Measurements from ENCODE around the gene MPZL3. TPM values are rescaled to one million over a fixed set of nuclear protein-coding genes. Genes with fewer than 3 reads are reported as not detected.

The MPZL3 gene
- total and polyA plus RNA-seq, 8 donors = 0.45 to 20.0 (median 5.0) TPM

DNA sequence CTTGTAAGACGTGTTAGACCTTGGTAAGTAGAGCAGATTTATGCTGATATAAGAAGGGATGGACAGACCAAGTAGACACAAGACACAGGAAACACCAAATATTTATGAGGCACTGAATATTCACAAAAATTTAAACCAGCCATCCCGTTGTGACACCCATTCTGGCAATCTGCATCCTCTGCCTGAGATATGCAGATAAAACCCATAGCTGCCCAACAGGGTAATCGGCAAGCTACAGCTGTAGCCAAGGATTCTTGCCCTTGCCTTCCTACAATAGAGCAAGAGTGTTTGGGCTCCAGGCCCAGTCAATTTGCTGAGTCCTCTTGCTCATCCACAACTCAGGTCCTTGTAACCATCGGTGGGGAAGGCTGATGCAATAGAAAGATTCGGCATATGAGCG is 30.4 kb upstream of the MPZL3 start:
- peaks cover 0 to 3% (median 0%) of the 10 kb centered on the region in 4 donors for H3K4me1 ChIP-seq
- TF ChIP-seq, protein P1, sequence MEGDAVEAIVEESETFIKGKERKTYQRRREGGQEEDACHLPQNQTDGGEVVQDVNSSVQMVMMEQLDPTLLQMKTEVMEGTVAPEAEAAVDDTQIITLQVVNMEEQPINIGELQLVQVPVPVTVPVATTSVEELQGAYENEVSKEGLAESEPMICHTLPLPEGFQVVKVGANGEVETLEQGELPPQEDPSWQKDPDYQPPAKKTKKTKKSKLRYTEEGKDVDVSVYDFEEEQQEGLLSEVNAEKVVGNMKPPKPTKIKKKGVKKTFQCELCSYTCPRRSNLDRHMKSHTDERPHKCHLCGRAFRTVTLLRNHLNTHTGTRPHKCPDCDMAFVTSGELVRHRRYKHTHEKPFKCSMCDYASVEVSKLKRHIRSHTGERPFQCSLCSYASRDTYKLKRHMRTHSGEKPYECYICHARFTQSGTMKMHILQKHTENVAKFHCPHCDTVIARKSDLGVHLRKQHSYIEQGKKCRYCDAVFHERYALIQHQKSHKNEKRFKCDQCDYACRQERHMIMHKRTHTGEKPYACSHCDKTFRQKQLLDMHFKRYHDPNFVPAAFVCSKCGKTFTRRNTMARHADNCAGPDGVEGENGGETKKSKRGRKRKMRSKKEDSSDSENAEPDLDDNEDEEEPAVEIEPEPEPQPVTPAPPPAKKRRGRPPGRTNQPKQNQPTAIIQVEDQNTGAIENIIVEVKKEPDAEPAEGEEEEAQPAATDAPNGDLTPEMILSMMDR (IDR thresholded peaks at IDR 0.05) = no peak
- TF ChIP-seq POLR2AphosphoS5 (IDR thresholded peaks at IDR 0.05) (no peak), EP300 (IDR thresholded peaks at IDR 0.05) (no peak), POLR2A (IDR thresholded peaks at IDR 0.05) (no peak)
- no peak for DNase-seq
- H3K9me3 ChIP-seq = no peaks in the 10 kb centered on the region
- 74 to 89% (median 79%) methylated on average over 6 of the region's 6 CpGs for WGBS, 5 donors
- H3K27me3 ChIP-seq = no peaks in the 10 kb centered on the region
- H3K4me3 ChIP-seq = no peak overlapping the region
- H3K36me3 ChIP-seq = no peaks in the 10 kb centered on the region
- intact Hi-C loops (cut with DNase I; ENCODE audit: low total_unique reads) = no loop called here
- no peak overlapping the region for H3K27ac ChIP-seq

DNA sequence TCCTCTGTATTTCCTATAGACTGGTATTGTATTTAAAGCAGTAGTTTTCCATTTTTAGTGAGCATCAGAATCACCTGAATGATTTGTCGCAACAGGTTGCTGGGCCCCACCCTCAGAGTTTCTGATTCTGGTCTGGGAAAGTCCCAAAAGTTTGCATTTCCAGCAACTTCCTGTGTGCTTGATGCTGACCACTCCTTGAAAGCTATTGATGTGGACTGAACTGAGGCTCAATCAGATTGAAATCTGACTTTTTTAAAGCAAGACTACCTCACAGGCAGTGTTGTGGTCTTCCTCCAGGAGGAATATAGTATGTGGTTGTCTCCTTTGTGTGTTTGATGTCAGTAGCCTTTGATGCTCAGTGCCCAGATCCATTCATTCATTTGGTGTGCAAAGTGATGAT is 29.1 kb upstream of the MPZL3 start:
- H3K27me3 ChIP-seq = no peaks in the 10 kb centered on the region
- intact Hi-C loops (cut with DNase I; ENCODE audit: low total_unique reads) = no loop called here
- DNase-seq = no peak
- WGBS, 5 donors = 75 to 88% (median 81%) methylated on average over 1 of the region's 1 CpG
- no peaks in the 10 kb centered on the region for H3K9me3 ChIP-seq
- peaks cover 0 to 16% (median 3%) of the 10 kb centered on the region in 4 donors for H3K4me1 ChIP-seq
- no peak overlapping the region for H3K4me3 ChIP-seq
- TF ChIP-seq POLR2AphosphoS5 (IDR thresholded peaks at IDR 0.05) = no peak
- TF ChIP-seq, protein P1 (IDR thresholded peaks at IDR 0.05) = no peak
- TF ChIP-seq EP300 (IDR thresholded peaks at IDR 0.05) = no peak
- TF ChIP-seq POLR2A (IDR thresholded peaks at IDR 0.05) = no peak
- no peaks in the 10 kb centered on the region for H3K36me3 ChIP-seq
- no peak overlapping the region for H3K27ac ChIP-seq

DNA sequence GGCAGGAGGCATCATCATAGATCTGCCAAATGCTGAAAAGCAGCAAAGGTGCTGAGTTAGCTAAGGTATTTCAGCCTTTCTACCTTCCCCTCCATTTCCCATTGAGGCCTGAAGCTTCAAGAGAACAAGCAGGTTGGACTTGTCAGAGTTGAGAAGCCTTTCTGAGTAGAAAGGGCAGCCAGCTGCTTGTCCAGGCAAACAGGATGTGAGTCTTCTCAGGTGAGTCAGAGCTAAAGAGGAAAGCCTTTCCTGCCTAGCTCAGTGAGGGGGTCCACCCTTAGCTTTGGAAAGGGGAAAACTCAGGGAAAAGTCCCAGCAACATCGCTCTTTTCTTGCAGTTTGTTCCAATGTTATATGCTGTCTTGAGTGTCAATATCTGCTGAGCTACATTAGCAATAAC is 25.1 kb upstream of the MPZL3 start:
- no peak overlapping the region for H3K4me3 ChIP-seq
- H3K9me3 ChIP-seq = no peaks in the 10 kb centered on the region
- WGBS, 5 donors = 73 to 88% (median 85%) methylated on average over 1 of the region's 1 CpG
- peak overlapping the region; percentile 16 to 86 (median 47) for H3K27ac ChIP-seq
- peaks cover 0 to 14% (median 0%) of the 10 kb centered on the region in 3 donors for H3K27me3 ChIP-seq
- peak; percentile 41 to 69 for DNase-seq
- TF ChIP-seq POLR2AphosphoS5 (IDR thresholded peaks at IDR 0.05) = peak in 2 of 3 donors; percentile 51 to 60
- no peak for TF ChIP-seq EP300 (IDR thresholded peaks at IDR 0.05)
- intact Hi-C loops (cut with DNase I; ENCODE audit: low total_unique reads) = no loop called here
- H3K4me1 ChIP-seq = peaks cover 5 to 45% (median 23%) of the 10 kb centered on the region in 4 donors
- no peaks in the 10 kb centered on the region for H3K36me3 ChIP-seq

DNA sequence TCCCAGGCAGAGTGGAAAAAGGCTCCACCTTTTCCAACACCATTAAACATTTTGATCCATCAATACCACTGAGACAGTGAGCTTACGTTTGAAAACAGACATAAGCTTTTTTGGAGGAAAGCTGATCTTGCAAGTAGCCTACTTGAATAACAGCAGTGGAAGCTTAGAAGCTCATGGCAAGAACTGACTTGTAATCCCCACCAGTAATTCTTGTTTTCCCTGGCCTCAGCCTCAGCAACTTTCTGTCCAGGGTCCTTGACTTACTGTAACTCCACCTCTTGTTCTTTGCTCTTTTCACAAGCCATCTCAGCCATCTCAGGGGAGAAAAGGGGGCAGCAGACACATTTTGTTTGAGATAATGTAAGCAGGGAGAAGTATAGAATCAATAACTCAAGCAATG is 24.3 kb upstream of the MPZL3 start:
- H3K9me3 ChIP-seq = no peaks in the 10 kb centered on the region
- intact Hi-C loops (cut with DNase I; ENCODE audit: low total_unique reads) = no loop called here
- H3K4me1 ChIP-seq = peaks cover 5 to 45% (median 27%) of the 10 kb centered on the region in 4 donors
- WGBS, 5 donors = 57 to 76% (median 70%) methylated on average over 1 of the region's 1 CpG
- no peak overlapping the region for H3K4me3 ChIP-seq
- TF ChIP-seq POLR2AphosphoS5 (IDR thresholded peaks at IDR 0.05) (no peak), POLR2A (IDR thresholded peaks at IDR 0.05) (no peak)
- peaks cover 0 to 14% (median 0%) of the 10 kb centered on the region in 3 donors for H3K27me3 ChIP-seq
- H3K36me3 ChIP-seq = no peaks in the 10 kb centered on the region
- no peak for DNase-seq
- H3K27ac ChIP-seq = peak overlapping the region in 3 of 5 donors; percentile 13 to 86 (median 67)

DNA sequence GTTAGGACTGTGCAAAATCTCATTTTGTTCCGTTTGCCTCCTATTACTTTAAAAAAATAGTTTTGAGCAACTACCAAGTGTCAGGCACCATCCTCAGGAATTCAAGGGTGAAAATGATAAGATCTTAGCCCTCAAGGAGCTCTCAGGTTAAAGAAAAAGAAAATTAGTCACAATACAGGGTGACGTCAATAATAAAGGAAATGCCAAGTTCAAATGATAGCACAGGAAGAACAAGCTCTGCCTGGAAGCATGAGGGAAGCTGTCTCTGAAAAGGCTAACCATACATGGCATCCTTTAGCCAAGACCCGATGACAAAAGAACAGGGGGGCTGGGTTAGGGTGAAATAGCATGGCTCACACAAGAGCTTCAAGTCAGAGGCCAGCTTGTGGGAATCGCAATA is 23.0 kb upstream of the MPZL3 start:
- peaks cover 5 to 45% (median 28%) of the 10 kb centered on the region in 4 donors for H3K4me1 ChIP-seq
- H3K27ac ChIP-seq = peak overlapping the region; percentile 60 to 86 (median 69)
- no peaks in the 10 kb centered on the region for H3K9me3 ChIP-seq
- no peak for DNase-seq
- no peak for TF ChIP-seq EP300 (IDR thresholded peaks at IDR 0.05)
- peak in 2 of 3 donors; percentile 18 to 28 for TF ChIP-seq POLR2AphosphoS5 (IDR thresholded peaks at IDR 0.05)
- H3K27me3 ChIP-seq = peaks cover 0 to 14% (median 0%) of the 10 kb centered on the region in 3 donors
- intact Hi-C loops (cut with DNase I; ENCODE audit: low total_unique reads) = no loop called here
- no peak overlapping the region for H3K4me3 ChIP-seq
- H3K36me3 ChIP-seq = no peaks in the 10 kb centered on the region
- WGBS, 5 donors = 50 to 71% (median 57%) methylated on average over 4 of the region's 4 CpGs

DNA sequence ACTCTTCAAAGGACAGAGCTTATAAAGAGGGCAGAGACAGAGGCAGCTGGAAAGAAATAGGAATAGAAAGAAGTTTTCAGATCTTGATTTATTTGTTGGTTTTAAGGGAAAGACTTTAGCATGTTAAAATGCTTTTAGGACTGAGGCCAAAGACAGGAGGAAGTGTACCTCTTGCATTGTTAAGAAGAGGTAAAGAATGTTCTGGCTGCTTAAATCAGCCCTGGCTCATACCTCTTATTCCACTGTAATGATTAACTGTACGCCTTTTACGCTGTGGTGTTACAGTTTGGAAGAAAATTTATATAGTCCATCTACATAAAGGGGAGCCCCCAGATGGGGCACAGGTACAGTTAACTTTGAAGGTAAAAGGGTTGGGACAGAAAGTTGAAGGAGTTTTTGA is 22.0 kb upstream of the MPZL3 start:
- no peaks in the 10 kb centered on the region for H3K36me3 ChIP-seq
- 26 to 38% (median 34%) methylated on average over 2 of the region's 2 CpGs for WGBS, 5 donors
- peak overlapping the region; percentile 67 to 86 (median 73) for H3K27ac ChIP-seq
- H3K4me1 ChIP-seq = peaks cover 5 to 45% (median 28%) of the 10 kb centered on the region in 4 donors
- no peak overlapping the region for H3K4me3 ChIP-seq
- TF ChIP-seq EP300 (IDR thresholded peaks at IDR 0.05) = no peak
- TF ChIP-seq, protein P1 (IDR thresholded peaks at IDR 0.05) = no peak
- peak in 1 of 3 donors; percentile 55 for TF ChIP-seq POLR2AphosphoS5 (IDR thresholded peaks at IDR 0.05)
- intact Hi-C loops (cut with DNase I; ENCODE audit: low total_unique reads) = no loop called here
- H3K27me3 ChIP-seq = peaks cover 0 to 14% (median 0%) of the 10 kb centered on the region in 3 donors
- DNase-seq = peak in 1 of 2 donors; percentile 37
- no peaks in the 10 kb centered on the region for H3K9me3 ChIP-seq

All from stomach (tissue), 9 donors.